HepG2 (cell line): ENCODE results near the gene CLEC7A. TPM values are rescaled to one million over a fixed set of nuclear protein-coding genes. Genes with fewer than 3 reads are reported as not detected.
A peak's percentile ranks its signal among the peaks of the same experiment; 100 is the strongest.

ENCODE experiments used
- ATAC-seq: fragments of 200-7000 bp; cut with Tn5 transposase; 3 replicates; pipeline ENCODE4 v1.9.1; 2020; ENCODE audit warnings: mild to moderate bottlenecking, moderate library complexity
- BruUV-seq: library from RNA; stranded (reverse); fragments of 400-500 nt; replicated peaks from 2 replicates; lab custom pipeline; 2021; lab: Mats Ljungman, UMichigan
- CTCF ChIA-PET: fragments of 300-600 bp; formaldehyde crosslinking; extraction: SDS; loops from one replicate; lab custom pipeline; 2021; ENCODE audit warnings: low total read pairs, inconsistent platforms, low intra/inter-chr PET ratio; lab: Yijun Ruan, JAX
- POLR2A ChIA-PET: fragments of 350-600 bp; sonication (Branson Sonifier 250); formaldehyde crosslinking; loops from one replicate; lab custom pipeline; 2020; ENCODE audit warnings: antibody characterized with exemption, inconsistent platforms; lab: Yijun Ruan, JAX
- DNase-seq: peaks from one replicate; pipeline ENCODE4 v3.0.0-alpha.2; 2015; ENCODE audit warnings: low spot score
- FAIRE-seq: peaks from 3 replicates; lab custom pipeline; 2011; peaks lifted over from hg19 to GRCh38; lab: Jason Lieb, UNC
- H2AFZ ChIP-seq: one replicate; pipeline ENCODE4 v1.6.1; 2011; ENCODE audit warnings: low read length, inconsistent platforms
- H3K27ac ChIP-seq: fragments of 300-600 bp; 3 replicates; pipeline ENCODE4 v1.8.0; 2011; ENCODE audit warnings: mixed run types, mild to moderate bottlenecking, mixed read lengths, low read length, inconsistent platforms; ENCODE audit not compliant: insufficient read depth; ENCODE audit errors: extremely low read length
- H3K27me3 ChIP-seq, 2 experiments: fragments of 200-600 bp in 1 of 2; 2 replicates in 1 of 2; 3 replicates in 1 of 2; pipeline versions ENCODE4 v1.6.0 to v1.8.0; 2011; ENCODE audit warnings: low read length in 2 of 2, mild to moderate bottlenecking in 2 of 2, moderate library complexity in 2 of 2, inconsistent platforms in 1 of 2; ENCODE audit not compliant: insufficient read depth in 2 of 2, control insufficient read depth in 1 of 2
- H3K36me3 ChIP-seq, 2 experiments: fragments of 200-600 bp in 1 of 2; replicated peaks in 1 of 2; 2 replicates in 1 of 2; 3 replicates in 1 of 2; pipeline versions ENCODE4 v1.5.1 to v1.8.0; 2011; ENCODE audit warnings: low read length in 2 of 2, inconsistent platforms in 1 of 2; ENCODE audit not compliant: insufficient read depth in 2 of 2, control insufficient read depth in 1 of 2
- H3K4me1 ChIP-seq: 2 replicates; pipeline ENCODE4 v1.5.1; 2012; ENCODE audit warnings: low read length, inconsistent platforms; ENCODE audit not compliant: insufficient read depth
- H3K4me2 ChIP-seq: 2 replicates; pipeline ENCODE4 v1.6.0; 2011; ENCODE audit warnings: low read depth, low read length, inconsistent platforms
- H3K4me3 ChIP-seq, 3 experiments: fragments of 200-600 bp in 1 of 3; sonication (generic), shearing (Covaris generic) in 1 of 3; replicated peaks in 1 of 3; 2 replicates each; pipeline ENCODE4 v1.5.1; 2011 to 2016; ENCODE audit warnings: low read length in 3 of 3, inconsistent platforms in 2 of 3, low read depth in 2 of 3, mild to moderate bottlenecking in 2 of 3, control low read depth in 1 of 3, mixed read lengths in 1 of 3; ENCODE audit not compliant: insufficient read depth in 1 of 3
- H3K79me2 ChIP-seq: one replicate; pipeline ENCODE4 v1.6.1; 2011; ENCODE audit warnings: low read length, inconsistent platforms; ENCODE audit not compliant: insufficient read depth
- H3K9ac ChIP-seq: 2 replicates; pipeline ENCODE4 v1.6.0; 2011; ENCODE audit warnings: mild to moderate bottlenecking, low read depth, low read length, inconsistent platforms; ENCODE audit not compliant: insufficient read depth
- H3K9me3 ChIP-seq: 2 replicates; pipeline ENCODE4 v1.5.1; 2012; ENCODE audit warnings: mild to moderate bottlenecking, low read length
- H4K20me1 ChIP-seq: 2 replicates; pipeline ENCODE4 v1.6.0; 2011; ENCODE audit warnings: inconsistent platforms, mild to moderate bottlenecking, low read length, moderate library complexity; ENCODE audit not compliant: insufficient read depth
- EP300 ChIP-seq, 3 experiments: sonication (generic) in 1 of 3; formaldehyde crosslinking in 1 of 3; IDR thresholded peaks; 2 replicates each; pipeline versions ENCODE4 v1.5.1 to v1.6.1; 2011 to 2020; ENCODE audit warnings: low read depth in 2 of 3, low read length in 2 of 3, borderline replicate concordance in 1 of 3, improper control_type of control experiment in 1 of 3, mild to moderate bottlenecking in 1 of 3, missing genetic modification reagents in 1 of 3, moderate library complexity in 1 of 3
- FOXM1 ChIP-seq: sonication (generic); formaldehyde crosslinking; IDR thresholded peaks from 2 replicates; pipeline ENCODE4 v1.5.0; 2020; ENCODE audit warnings: missing genetic modification reagents
- ISL2 ChIP-seq: sonication (generic); formaldehyde crosslinking; IDR thresholded peaks from 2 replicates; pipeline ENCODE4 v1.5.0; 2020; ENCODE audit warnings: missing genetic modification reagents
- KDM3A ChIP-seq: IDR thresholded peaks from 2 replicates; pipeline ENCODE4 v1.6.1; 2018; ENCODE audit warnings: low read depth, missing compliant biosample characterization
- SRSF9 ChIP-seq: fragments of 200-400 bp; formaldehyde crosslinking; IDR thresholded peaks from 2 replicates; pipeline ENCODE4 v1.6.1; 2018; ENCODE audit warnings: borderline replicate concordance, mild to moderate bottlenecking, low read depth, low read length; ENCODE audit not compliant: insufficient read depth, poor library complexity, severe bottlenecking
- ZFP90 ChIP-seq: sonication (generic); formaldehyde crosslinking; IDR thresholded peaks from 2 replicates; pipeline ENCODE4 v1.8.0; 2022; ENCODE audit warnings: missing genetic modification reagents, mild to moderate bottlenecking, inconsistent platforms, borderline replicate concordance
- ZNF260 ChIP-seq: sonication (generic); formaldehyde crosslinking; IDR thresholded peaks from 2 replicates; pipeline ENCODE4 v1.4.0; 2020; ENCODE audit warnings: missing genetic modification reagents, low read depth, mild to moderate bottlenecking, borderline replicate concordance
- ZNF572 ChIP-seq: sonication (generic); formaldehyde crosslinking; IDR thresholded peaks from 2 replicates; pipeline ENCODE4 v1.5.1; 2020; ENCODE audit warnings: mild to moderate bottlenecking, missing genetic modification reagents
- ZNF724P ChIP-seq: sonication (generic); formaldehyde crosslinking; IDR thresholded peaks from 2 replicates; pipeline ENCODE4 v1.8.0; 2022; ENCODE audit warnings: missing genetic modification reagents, borderline replicate concordance
- WGBS: methylation state at CpG from one replicate; pipeline ENCODE4 v1.1.6; 2017; ENCODE audit warnings: low lambda C conversion rate; 5-methylcytosine and 5-hydroxymethylcytosine counted together
- in situ Hi-C: cut with HindIII; loops from 2 replicates; pipeline ENCODE4 v1.10.0; 2017; ENCODE audit warnings: low pct_unique_long_range_greater_than_20kb; ENCODE audit not compliant: extremely low pct_ligation_motif_present
- intact Hi-C: fragments of 100-400 bp; cut with micrococcal nuclease; formaldehyde crosslinking; loops from one replicate; pipeline ENCODE4 v1.10.0; 2022; ENCODE audit not compliant: unreplicated experiment
- polyA plus RNA-seq, 8 experiments: library from polyadenylated mRNA; depleted of rRNA in 3 of 8; stranded (reverse) in 7 of 8; unstranded in 1 of 8; fragments of >200 nt; fragmentation: Illumina TruSeq in 4 of 8; extraction: Trizol in 4 of 8; gene quantifications; 2 replicates each; pipeline versions ENCODE4 v1.2.1 to v1.2.3, GENCODE V29; 2011 to 2016; ENCODE audit warnings: low read depth in 4 of 8, missing spikeins in 1 of 8, mixed read lengths in 1 of 8; ENCODE audit not compliant: insufficient read depth in 1 of 8
- total RNA-seq, 5 experiments: library from RNA; depleted of rRNA; stranded (reverse); fragments of >200 nt; fragmentation: Illumina TruSeq; extraction: Trizol; gene quantifications; 2 replicates each; pipeline ENCODE4 v1.2.3, GENCODE V29; 2016; ENCODE audit warnings: low read depth in 1 of 5
- TF ChIP-seq, protein P1 (sequence below): sonication (generic); formaldehyde crosslinking; IDR thresholded peaks from 2 replicates; pipeline ENCODE4 v1.4.0; 2020; ENCODE audit warnings: missing genetic modification reagents
- TF ChIP-seq, protein P2 (sequence below): sonication (generic); formaldehyde crosslinking; conservative IDR thresholded peaks from 2 replicates; pipeline ENCODE4 v1.4.0; 2020; ENCODE audit warnings: missing genetic modification reagents

Gene CLEC7A
- total and polyA plus RNA-seq, 2 of the 13 experiments (the other 11 are each of a cell fraction or from before 2014, with no cell fraction given), result not detected

DNA sequence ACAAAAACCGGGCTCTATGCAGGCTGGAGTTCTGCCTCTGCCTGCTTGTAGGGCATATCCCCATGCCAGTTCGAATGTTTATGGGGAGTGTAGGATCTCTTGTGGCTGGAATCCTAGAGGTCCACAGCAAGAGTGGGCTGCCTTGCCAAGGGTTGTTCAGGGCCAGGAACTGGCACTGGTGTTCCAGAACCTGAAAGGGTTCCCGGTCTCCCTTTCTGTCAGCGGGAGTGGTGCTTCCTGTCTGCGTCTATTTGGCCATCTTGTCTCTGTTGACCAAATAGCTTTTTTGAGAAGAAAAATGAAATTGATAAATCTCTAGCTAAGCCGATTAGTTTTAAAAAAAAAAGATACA lies 24.1 kb upstream of the CLEC7A start:
- Histone ChIP-seq H2AFZ (no peak overlapping the region), H3K9me3 (no peaks in the 10 kb centered on the region), H3K27ac (no peak overlapping the region), H3K27me3 (0 out of 5 replicates have a peak, but pooled peaks cover 0 to 5% of the 10 kb centered on the region in 2 experiments), H3K4me1 (no peaks in the 10 kb centered on the region), H3K4me2 (no peak overlapping the region), H3K4me3 (no peak overlapping the region), H3K79me2 (no peaks in the 10 kb centered on the region), H4K20me1 (no peaks in the 10 kb centered on the region), H3K9ac (no peak overlapping the region), H3K36me3 (no peaks in the 10 kb centered on the region)
- 75% methylated on average over 5 of the region's 6 CpGs for WGBS
- TF ChIP-seq ZNF260 (no peak), EP300 (IDR thresholded peaks at IDR 0.05; ENCODE audit: low read depth in 2 of 2, low read length in 2 of 2) (no peak), EP300 (CRISPR knock-in tag; IDR thresholded peaks at IDR 0.05; ENCODE audit: borderline replicate concordance) (no peak), KDM3A (CRISPR knock-in tag) (no peak), ISL2 (CRISPR knock-in tag) (no peak), SRSF9 (no peak), ZNF572 (no peak), ZFP90 (CRISPR knock-in tag) (no peak), FOXM1 (CRISPR knock-in tag) (no peak), ZNF724P (CRISPR knock-in tag) (no peak)
- TF ChIP-seq, protein P1, sequence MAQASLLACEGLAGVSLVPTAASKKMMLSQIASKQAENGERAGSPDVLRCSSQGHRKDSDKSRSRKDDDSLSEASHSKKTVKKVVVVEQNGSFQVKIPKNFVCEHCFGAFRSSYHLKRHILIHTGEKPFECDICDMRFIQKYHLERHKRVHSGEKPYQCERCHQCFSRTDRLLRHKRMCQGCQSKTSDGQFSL (CRISPR knock-in tag), result no peak
- TF ChIP-seq, protein P2, sequence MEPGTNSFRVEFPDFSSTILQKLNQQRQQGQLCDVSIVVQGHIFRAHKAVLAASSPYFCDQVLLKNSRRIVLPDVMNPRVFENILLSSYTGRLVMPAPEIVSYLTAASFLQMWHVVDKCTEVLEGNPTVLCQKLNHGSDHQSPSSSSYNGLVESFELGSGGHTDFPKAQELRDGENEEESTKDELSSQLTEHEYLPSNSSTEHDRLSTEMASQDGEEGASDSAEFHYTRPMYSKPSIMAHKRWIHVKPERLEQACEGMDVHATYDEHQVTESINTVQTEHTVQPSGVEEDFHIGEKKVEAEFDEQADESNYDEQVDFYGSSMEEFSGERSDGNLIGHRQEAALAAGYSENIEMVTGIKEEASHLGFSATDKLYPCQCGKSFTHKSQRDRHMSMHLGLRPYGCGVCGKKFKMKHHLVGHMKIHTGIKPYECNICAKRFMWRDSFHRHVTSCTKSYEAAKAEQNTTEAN (CRISPR knock-in tag), result no peak
- in situ Hi-C loops (no loop called here), intact Hi-C loops (loop anchor here (10.0 kb wide), 1 partner anchor 1331 kb away; no protein-coding TSS in a partner anchor)
- no TSS peak for BruUV-seq
- FAIRE-seq (no peak), DNase-seq (no peak), ATAC-seq (0 out of 3 replicates have a peak, but pooled peaks have one; percentile 25)
- CTCF ChIA-PET, result interaction anchor here (1.8 kb wide), 1 partner anchor 37 kb away, joined by 19 read pairs; no protein-coding TSS in a partner anchor
- POLR2A ChIA-PET, result no interaction called here
